ENCODE results near the gene NOL12.
"Not testable (repeated sequence)": the region's sequence is repeated elsewhere in the genome, so short reads cannot be mapped to it uniquely, and the experiment has no call there.

NOL12 gene

GRCh38 chr22:37654563-37655251 lies 31.4 kb upstream of the NOL12 start:
- peaks cover 29% of the 10 kb centered on the region for H3K36me3 Mint-ChIP-seq (ENCODE audit: low read depth)
- H3K9me3 Mint-ChIP-seq, result no peaks in the 10 kb centered on the region
- no peaks in the 10 kb centered on the region for H3K27me3 Mint-ChIP-seq (ENCODE audit: low read depth)
- no peak overlapping the region for H3K27ac Mint-ChIP-seq
- no peak overlapping the region for H3K4me3 Mint-ChIP-seq
- peaks cover 11% of the 10 kb centered on the region for H3K4me1 Mint-ChIP-seq (ENCODE audit: low read depth)

DNA sequence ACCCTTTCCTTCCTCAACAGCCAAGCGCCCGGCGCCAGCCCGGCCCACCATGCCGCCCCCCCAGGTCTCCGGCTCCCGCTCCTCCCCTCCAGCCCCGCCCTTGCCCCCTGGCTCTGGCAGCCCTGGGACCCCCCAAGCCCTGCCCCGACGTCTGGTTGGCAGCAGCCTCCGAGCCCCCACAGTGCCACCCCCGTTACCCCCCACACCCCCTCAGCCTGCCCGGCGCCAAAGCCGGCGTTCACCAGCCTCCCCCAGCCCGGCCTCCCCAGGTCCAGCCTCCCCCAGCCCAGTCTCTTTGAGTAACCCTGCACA lies 30.9 kb upstream of the NOL12 start:
- H3K9me3 Mint-ChIP-seq, result no peaks in the 10 kb centered on the region
- peaks cover 25% of the 10 kb centered on the region for H3K36me3 Mint-ChIP-seq (ENCODE audit: low read depth)
- peaks cover 16% of the 10 kb centered on the region for H3K4me1 Mint-ChIP-seq (ENCODE audit: low read depth)
- no peak overlapping the region for H3K4me3 Mint-ChIP-seq
- no peaks in the 10 kb centered on the region for H3K27me3 Mint-ChIP-seq (ENCODE audit: low read depth)
- H3K27ac Mint-ChIP-seq, result no peak overlapping the region

GRCh38 chr22:37656583-37656982 lies 29.6 kb upstream of the NOL12 start:
- H3K4me3 Mint-ChIP-seq, result not testable (repeated sequence)
- peaks cover 22% of the 10 kb centered on the region for H3K36me3 Mint-ChIP-seq (ENCODE audit: low read depth)

DNA sequence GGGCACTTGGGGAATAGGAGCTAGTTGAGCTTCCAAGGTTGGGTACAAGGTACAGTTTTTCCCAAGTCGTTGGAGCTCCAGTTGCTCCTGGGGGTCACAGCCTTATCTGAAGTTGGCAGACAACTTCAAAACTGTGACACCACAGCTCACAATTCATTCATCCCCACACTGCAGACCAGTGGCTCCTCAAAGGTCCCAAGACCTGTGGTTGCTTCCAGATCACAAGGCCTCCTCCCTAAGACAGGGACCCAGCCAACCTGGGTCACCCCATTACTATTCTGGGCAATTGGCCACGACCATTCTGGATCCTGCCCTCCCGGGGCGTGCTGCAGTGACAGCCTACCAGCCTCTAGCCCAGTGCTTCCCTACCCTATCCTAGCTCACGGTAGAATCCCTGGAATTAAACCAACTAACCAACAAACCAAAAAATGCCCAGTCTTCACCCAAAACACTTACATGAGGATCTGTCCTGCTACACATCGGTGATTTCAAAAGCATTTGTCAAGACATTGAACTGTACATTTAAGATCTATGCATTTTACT lies 28.5 kb upstream of the NOL12 start:
- Mint-ChIP-seq H3K4me3 (peak overlapping the region; percentile 91), H3K27me3 (ENCODE audit: low read depth) (no peaks in the 10 kb centered on the region), H3K4me1 (ENCODE audit: low read depth) (peaks cover 31% of the 10 kb centered on the region), H3K9me3 (no peaks in the 10 kb centered on the region), H3K27ac (peak overlapping the region; percentile 93), H3K36me3 (ENCODE audit: low read depth) (peaks cover 18% of the 10 kb centered on the region)

More at GRCh38 chr22:37656583-37656982, 29.6 kb upstream of the NOL12 start:
- not testable (repeated sequence) for H3K9me3 Mint-ChIP-seq; H3K27me3 Mint-ChIP-seq (ENCODE audit: low read depth)
- peaks cover 25% of the 10 kb centered on the region for H3K4me1 Mint-ChIP-seq (ENCODE audit: low read depth)
- H3K27ac Mint-ChIP-seq, result peak overlapping the region; percentile 49

- Mint-ChIP-seq H3K27me3 (ENCODE audit: low read depth) (no peaks in the 10 kb centered on the region), H3K9me3 (no peaks in the 10 kb centered on the region), H3K27ac (peak within 1 kb of the TSS; percentile 93), H3K4me1 (ENCODE audit: low read depth) (peaks cover 31% of the 10 kb centered on the region), H3K36me3 (ENCODE audit: low read depth) (peaks cover 13% of the 10 kb centered on the region), H3K4me3 (peak within 1 kb of the TSS; percentile 91)
Measured at GRCh38 chr22:37658133-37659065, 27.7 kb upstream of the NOL12 start, which contains the start of gene PDXP. PDXP (plus strand) TSS chr22:37658723; CDS start chr22:37658783, 60 bp downstream.

DNA sequence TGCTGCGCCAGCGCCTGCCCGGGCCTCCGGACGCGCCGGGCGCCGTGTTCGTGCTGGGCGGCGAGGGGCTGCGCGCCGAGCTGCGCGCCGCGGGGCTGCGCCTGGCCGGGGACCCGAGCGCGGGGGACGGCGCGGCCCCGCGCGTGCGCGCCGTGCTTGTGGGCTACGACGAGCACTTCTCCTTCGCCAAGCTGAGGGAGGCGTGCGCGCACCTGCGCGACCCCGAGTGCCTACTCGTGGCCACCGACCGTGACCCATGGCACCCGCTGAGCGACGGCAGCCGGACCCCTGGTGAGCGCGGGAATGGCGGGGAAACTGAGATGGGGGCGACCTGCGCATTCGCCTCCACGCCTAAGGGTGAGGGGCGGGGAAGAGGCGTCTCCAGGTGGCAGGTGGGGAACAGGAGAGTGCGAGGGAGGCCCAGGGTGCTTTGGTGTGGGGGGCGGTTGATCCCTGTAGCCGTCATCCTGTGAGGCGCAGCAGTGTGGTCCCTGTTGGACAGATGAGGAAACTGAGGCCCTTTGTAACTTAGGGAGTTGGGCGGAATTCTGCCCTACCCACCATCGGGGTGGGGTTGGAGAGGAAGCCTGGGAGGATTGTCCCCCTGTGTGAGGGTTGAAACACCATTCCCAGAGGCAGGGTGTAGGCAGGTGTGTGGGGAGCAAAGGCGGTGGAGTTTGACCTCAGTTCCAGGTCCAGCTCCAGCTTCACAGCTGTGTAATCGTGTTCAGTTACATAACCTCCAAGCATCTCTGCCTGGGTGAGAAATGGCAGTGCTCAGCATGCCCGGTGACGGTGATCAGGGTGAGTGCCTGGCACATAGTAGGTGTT lies 26.9 kb upstream of the NOL12 start:
- Mint-ChIP-seq H3K9me3 (no peaks in the 10 kb centered on the region), H3K4me3 (peak overlapping the region; percentile 86), H3K27ac (peak overlapping the region; percentile 42), H3K4me1 (ENCODE audit: low read depth) (peaks cover 31% of the 10 kb centered on the region), H3K27me3 (ENCODE audit: low read depth) (no peaks in the 10 kb centered on the region), H3K36me3 (ENCODE audit: low read depth) (peaks cover 9% of the 10 kb centered on the region)

DNA sequence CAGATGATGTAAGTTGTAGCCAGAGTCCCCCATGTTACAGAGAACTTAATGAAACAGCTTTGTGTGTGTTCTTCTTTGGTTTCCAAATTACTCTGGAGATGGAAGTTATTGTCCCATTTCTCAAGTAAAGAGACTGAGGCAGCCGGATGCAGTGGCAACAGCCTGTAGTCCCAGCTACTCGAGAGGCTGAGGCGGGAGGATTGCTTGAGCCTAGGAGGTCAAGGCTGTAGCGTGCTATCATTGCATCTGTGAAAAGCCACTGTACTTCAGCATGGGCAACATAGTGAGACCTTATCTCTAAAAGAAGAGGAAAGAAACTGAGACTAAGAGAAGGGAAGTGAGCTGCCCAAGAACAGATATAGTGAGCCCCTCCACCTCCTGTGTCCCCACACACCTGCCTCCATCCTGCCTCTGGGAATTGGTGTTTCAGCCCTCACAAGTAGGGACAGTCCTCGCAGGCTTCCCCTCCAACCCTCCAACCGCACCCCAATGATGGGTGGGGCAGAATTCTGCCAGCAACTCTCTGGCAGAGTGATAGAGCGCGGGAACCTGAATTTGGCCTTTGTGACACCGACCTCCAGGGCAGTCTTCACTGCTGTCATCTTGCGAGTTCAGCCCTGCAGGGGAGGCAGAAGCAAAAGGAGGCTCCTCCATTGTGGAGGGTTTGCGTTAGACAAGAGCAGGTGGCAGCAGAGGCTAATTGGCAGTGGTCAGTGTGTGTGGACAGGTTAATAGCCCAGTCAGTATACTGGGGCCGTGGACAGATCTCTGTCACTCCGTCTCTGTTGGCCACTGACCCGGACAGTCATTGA lies 26.0 kb upstream of the NOL12 start:
- H3K4me1 Mint-ChIP-seq (ENCODE audit: low read depth), result peaks cover 31% of the 10 kb centered on the region
- H3K27ac Mint-ChIP-seq, result peak overlapping the region; percentile 42
- H3K9me3 Mint-ChIP-seq, result no peaks in the 10 kb centered on the region
- no peaks in the 10 kb centered on the region for H3K27me3 Mint-ChIP-seq (ENCODE audit: low read depth)
- peak overlapping the region; percentile 86 for H3K4me3 Mint-ChIP-seq
- peaks cover 5% of the 10 kb centered on the region for H3K36me3 Mint-ChIP-seq (ENCODE audit: low read depth)

DNA sequence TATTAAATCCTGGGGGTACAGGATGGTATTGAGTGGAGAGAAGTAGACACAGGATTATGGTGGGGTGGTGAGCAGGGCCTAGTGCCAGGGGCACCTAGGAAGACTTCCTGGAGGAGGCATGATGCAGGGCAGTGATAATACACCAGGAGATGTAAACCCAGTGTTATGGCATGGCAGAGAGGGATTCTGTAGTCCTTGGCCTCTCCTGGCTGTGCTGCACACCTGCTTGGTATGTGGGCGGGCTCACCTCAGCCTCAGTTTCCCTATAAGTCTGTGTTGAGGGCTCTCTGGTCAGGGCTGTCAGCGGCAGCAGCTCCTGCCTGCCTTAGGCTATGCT lies 25.5 kb upstream of the NOL12 start:
- Mint-ChIP-seq H3K9me3 (no peaks in the 10 kb centered on the region), H3K4me1 (ENCODE audit: low read depth) (peaks cover 31% of the 10 kb centered on the region), H3K36me3 (ENCODE audit: low read depth) (peaks cover 5% of the 10 kb centered on the region), H3K27ac (no peak overlapping the region), H3K27me3 (ENCODE audit: low read depth) (no peaks in the 10 kb centered on the region), H3K4me3 (peak overlapping the region; percentile 86)

DNA sequence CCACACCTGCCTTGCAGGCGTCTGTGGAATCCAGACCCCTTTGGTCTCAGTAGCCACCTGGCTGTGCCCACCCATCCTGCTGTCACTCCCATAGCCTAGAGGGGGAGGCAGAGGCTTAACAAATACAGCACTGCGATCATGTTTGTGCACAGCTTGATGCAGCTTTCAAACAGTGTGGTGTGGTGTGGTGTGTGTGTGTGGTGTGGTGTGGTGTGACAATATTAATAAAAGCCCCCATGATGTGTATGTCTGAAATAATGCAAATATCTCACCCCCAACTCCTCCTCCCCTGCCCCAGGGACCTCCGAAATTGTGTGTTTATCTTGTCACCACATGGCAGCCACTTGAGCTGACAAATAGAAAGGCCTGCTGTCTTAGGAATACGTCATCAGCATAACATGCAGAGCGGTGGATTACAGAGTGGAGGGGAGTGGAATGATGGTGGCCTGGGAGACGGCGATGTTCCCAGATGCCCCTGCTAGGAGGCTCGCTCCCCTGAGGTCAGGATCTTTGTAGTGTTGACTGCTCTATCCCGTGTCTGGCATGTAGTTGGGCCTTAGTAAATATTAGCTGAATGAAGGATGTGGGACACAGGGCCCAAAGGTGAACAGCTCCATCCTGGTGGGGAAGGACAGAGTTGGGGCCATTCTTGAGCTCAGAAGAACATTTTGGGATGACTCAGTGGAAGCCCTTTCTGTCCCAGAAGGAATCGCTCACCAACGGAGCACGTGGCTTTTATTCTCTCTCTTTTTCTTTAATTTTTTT lies 24.8 kb upstream of the NOL12 start:
- Mint-ChIP-seq H3K4me1 (ENCODE audit: low read depth) (peaks cover 31% of the 10 kb centered on the region), H3K27me3 (ENCODE audit: low read depth) (no peaks in the 10 kb centered on the region), H3K36me3 (ENCODE audit: low read depth) (peaks cover 8% of the 10 kb centered on the region), H3K27ac (peak overlapping the region; percentile 14), H3K4me3 (peak overlapping the region; percentile 56), H3K9me3 (no peaks in the 10 kb centered on the region)

DNA sequence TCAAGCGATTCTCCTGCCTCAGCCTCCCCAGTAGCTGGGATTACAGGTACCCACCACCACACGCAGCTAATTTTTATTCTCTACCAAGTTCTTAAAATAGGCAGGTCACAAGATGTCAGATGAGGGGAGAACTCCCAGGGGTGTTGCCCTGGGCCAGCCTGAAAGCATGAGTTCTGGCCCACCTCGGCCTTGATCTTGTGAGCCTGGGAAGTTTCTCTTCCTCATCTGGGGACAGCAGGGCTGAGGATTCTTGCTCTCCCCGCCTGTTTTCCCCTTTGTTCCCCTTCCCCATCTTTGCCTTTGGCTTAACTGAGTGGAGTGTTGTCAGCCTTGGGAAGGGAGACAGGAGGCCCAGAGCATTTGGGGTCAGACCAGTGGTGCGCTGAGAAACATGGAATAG lies 24.1 kb upstream of the NOL12 start:
- Mint-ChIP-seq H3K27me3 (ENCODE audit: low read depth) (no peaks in the 10 kb centered on the region), H3K27ac (no peak overlapping the region), H3K36me3 (ENCODE audit: low read depth) (peaks cover 12% of the 10 kb centered on the region), H3K9me3 (no peaks in the 10 kb centered on the region), H3K4me3 (no peak overlapping the region), H3K4me1 (ENCODE audit: low read depth) (peaks cover 35% of the 10 kb centered on the region)

DNA sequence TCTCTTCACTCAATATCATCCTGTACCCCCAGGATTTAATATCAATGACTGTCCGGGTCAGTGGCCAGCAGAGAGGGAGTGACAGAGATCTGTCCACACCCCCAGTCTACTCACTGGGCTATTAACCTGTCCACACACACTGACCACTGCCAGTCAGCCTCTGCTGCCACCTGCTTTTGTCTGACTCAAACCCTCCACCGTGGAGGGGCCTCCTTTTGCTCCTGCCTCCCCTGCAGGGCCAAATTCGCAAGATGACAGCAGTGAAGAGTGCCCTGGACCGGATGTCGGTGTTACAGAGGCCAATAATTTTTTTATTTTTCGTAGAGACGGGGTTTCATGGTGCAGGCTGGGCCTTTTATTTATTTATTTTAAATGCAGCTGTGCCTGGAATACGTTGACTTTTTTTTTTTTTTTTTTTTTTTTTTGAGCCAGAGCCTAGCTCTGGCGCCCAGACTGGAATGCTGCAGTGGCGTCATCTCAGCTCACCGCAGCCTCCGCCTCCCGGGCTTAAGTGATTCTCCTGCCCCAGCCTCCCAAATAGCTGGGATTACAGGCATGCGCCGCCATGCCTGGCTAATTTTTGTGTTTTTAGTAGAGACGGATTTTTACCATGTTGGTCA lies 22.5 kb upstream of the NOL12 start:
- Mint-ChIP-seq H3K27me3 (ENCODE audit: low read depth) (no peaks in the 10 kb centered on the region), H3K27ac (no peak overlapping the region), H3K4me1 (ENCODE audit: low read depth) (peaks cover 28% of the 10 kb centered on the region), H3K9me3 (no peaks in the 10 kb centered on the region), H3K4me3 (no peak overlapping the region), H3K36me3 (ENCODE audit: low read depth) (peaks cover 12% of the 10 kb centered on the region)

GRCh38 chr22:37664249-37665101 lies 21.7 kb upstream of the NOL12 start:
- Mint-ChIP-seq H3K4me1 (ENCODE audit: low read depth) (peaks cover 26% of the 10 kb centered on the region), H3K27ac (no peak overlapping the region), H3K9me3 (no peaks in the 10 kb centered on the region), H3K27me3 (ENCODE audit: low read depth) (no peaks in the 10 kb centered on the region), H3K4me3 (no peak overlapping the region), H3K36me3 (ENCODE audit: low read depth) (peaks cover 12% of the 10 kb centered on the region)
